Cardiac fibroblast (primary cell): ENCODE data around the gene NXPE4.

Experiments
- DNase-seq, 2 donors: peaks; one replicate each; pipeline versions ENCODE4 v3.0.0 to v3.0.0-alpha.2; 2010; ENCODE audit warnings: low read depth in 2 of 2
- H3K4me3 ChIP-seq, 2 donors: replicated peaks in 1 of 2; 1 replicate in 1 of 2; 2 replicates in 1 of 2; pipeline ENCODE4 v1.5.1; 2011; ENCODE audit warnings: low read depth in 2 of 2, low read length in 2 of 2, mild to moderate bottlenecking in 2 of 2, moderate library complexity in 1 of 2
- CTCF ChIP-seq: IDR thresholded peaks from one replicate; pipeline ENCODE4 v1.5.1; 2011; ENCODE audit warnings: low read depth, mild to moderate bottlenecking, low read length, inconsistent platforms

NXPE4 gene

GRCh38 chr11:114571712-114572111, 23.9 kb downstream of the NXPE4 start:
- TF ChIP-seq CTCF: no peak
- no peak overlapping the region for H3K4me3 ChIP-seq
- no peak for DNase-seq

GRCh38 chr11:114569801-114570200, 25.8 kb downstream of the NXPE4 start:
- DNase-seq: no peak
- no peak overlapping the region for H3K4me3 ChIP-seq
- no peak for TF ChIP-seq CTCF

DNA sequence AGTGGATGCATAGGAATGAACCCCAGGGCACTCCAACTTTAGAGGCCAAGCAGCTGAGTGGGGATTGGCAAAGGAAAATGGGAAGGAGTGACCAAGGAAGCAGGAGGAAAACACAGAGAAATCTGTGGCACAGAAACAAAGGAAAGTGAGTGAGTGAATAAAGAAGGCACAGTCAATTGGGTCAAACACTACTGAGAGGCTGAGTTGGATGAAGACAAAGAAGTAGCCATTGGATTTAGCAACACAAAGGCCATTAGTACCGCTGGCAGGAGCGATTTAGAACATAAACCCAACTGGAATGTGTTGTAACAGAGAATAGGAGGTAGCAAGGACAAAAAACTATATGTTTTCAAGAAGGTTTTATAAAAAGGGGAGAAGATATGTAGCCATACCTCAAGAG, 29.3 kb downstream of the NXPE4 start:
- TF ChIP-seq CTCF: no peak
- no peak overlapping the region for H3K4me3 ChIP-seq
- DNase-seq: no peak

DNA sequence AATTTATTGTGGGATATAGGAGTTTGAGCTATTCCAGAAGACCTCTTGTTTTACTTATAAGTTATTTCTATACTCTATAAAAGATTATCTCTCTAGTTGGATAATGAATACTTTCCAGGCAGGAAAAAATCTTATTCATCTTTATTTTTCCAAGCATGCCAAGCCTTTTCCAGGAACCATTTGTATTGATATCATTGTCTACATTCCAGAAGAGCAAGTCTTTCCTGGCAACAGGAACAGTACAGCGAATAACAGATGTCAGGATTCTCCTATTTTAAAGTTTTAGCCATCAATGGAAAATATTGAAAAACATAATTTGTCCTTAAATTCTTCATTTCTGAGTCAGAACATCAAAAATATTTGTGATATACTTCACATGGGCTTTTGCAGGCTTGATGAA, 30.8 kb downstream of the NXPE4 start:
- H3K4me3 ChIP-seq: no peak overlapping the region
- DNase-seq: peak in 1 of 2 donors; percentile 44
- no peak for TF ChIP-seq CTCF

- TF ChIP-seq CTCF: no peak
- no peak overlapping the region for H3K4me3 ChIP-seq
- peak; percentile 2 to 46 for DNase-seq
Measured at GRCh38 chr11:114563077-114563476, 32.5 kb downstream of the NXPE4 start.

DNA sequence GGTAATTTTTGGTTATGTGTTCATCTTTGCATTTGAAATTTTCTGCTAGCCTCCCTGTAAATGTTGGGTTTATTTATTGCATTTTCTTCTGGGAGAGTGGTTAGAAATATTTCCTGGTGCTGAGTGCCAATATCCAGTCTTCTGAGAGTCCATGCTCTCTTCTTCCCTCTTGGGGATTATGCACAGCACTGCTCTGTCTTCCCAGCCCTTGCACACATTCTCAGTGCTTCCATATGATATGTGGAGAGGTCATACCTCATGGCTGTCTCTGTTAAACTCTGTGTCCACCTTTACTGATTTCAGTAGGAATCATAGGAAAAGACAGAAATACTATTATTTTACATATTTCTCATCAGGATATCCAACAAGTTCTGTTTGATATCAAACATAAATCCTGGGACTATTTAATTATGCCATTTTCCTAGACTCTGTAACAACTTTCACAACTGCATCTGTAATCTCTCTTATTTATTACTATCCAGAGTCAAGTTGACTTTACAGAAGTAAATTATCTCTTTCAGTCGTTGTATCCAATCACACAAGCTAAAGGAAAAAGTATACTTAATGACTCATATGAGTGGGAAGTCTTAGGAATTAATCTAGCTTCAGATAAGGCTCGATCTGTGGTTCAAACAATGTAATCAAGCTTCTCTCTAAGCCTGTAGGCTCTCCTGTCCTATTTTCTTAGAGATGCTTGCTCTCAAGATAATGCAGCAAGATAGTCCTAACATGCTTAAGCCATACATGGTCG, 33.2 kb downstream of the NXPE4 start:
- H3K4me3 ChIP-seq: no peak overlapping the region
- DNase-seq: peak in 1 of 2 donors; percentile 50
- no peak for TF ChIP-seq CTCF
